T47D (cell line): Measurements from ENCODE around the gene ZBTB6.
A peak's percentile ranks its signal among the peaks of the same experiment; 100 is the strongest.
"Not testable (repeated sequence)": the region's sequence is repeated elsewhere in the genome, so short reads cannot be mapped to it uniquely, and the experiment has no call there.

Source experiments
- DNase-seq, 2 experiments: peaks; one replicate each; pipeline versions ENCODE4 v3.0.0 to v3.0.0-alpha.2; 2011 to 2012; ENCODE audit warnings: low read depth in 1 of 2, low spot score in 1 of 2
- JUND ChIP-seq: IDR thresholded peaks from 2 replicates; pipeline ENCODE4 v1.6.1; 2012; ENCODE audit warnings: low read depth
- in situ Hi-C: cut with HindIII; loops from 2 replicates; pipeline ENCODE4 v1.10.0; 2016; ENCODE audit warnings: low sequenced_read_pairs, low pct_unique_long_range_greater_than_20kb

ZBTB6 gene

DNA sequence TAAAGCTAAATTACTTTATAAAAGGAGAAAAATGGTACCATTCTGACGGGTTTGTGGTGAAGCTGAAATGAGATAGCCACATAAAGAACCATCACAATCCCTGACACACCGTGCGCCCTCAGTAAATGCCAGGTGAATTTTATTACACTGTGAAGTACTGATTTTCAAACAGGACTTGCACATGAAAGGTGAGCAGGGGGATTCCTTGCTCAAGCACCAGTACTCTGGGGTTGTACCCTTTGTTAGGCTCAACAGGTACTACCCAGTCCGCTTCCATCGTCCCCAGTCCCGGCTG, 27.3 kb upstream of the ZBTB6 start:
- no peak for TF ChIP-seq JUND
- in situ Hi-C loops: no loop called here

DNA sequence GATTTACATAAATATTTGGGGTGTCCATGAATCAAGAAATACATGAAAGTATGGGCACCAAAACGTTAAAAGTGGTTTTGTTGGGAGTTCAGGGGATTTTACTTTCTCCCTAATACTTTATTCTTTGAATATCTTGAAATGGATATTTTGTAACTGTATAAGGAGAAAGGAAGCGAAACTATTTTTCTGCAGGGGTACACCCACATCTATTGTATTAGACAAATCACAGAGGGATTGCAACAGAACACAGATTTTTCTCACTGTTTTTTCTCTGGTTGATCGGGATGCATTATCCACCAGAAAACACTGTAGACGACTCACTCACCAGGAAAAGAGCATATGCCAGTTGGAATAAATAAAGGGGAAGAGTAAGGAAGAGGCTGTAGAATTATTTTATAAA, 26.5 kb upstream of the ZBTB6 start:
- DNase-seq: no peak
- TF ChIP-seq JUND: no peak
- in situ Hi-C loops: no loop called here

More for the DNA sequence above, 27.3 kb upstream of the ZBTB6 start:
- DNase-seq: no peak

DNA sequence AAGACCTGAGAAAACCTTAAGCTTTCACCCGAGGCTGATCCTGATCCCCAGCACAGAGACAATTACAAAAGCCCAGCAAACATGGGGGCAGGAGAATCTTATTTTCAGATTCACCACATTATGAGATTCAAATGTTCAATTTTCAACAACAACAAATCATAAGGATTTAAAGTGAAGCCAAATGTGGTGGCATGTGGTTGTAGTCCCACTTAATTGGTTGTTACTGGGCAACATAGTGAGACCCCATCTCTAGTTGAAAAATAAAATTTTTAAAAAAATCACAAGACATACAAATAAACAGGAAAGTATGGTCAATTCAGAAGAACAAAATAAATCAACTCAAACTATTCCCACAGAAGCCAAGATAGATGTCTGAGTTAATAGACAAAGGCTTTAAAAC, 23.8 kb upstream of the ZBTB6 start:
- no peak for DNase-seq
- in situ Hi-C loops: no loop called here
- TF ChIP-seq JUND: no peak

DNA sequence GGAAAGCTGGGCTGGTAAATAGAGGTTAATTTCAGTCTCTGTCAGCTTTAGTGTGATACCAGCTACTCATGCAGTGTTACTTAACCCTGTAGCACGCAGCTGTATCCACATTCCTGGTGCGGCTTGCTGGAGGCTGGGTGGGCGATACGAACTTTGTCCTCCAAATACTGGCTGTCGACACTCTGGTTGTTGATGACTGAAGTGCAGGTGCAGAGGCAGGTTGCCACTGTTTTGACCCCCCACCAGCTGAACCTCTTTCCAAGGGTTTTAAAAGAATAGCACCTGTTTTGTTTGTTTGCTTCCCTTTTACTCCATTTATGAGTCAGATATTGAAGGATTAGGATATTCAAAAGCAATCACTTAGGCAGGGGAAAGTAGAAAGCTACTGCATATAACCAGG, 23.3 kb upstream of the ZBTB6 start:
- no peak for DNase-seq
- no peak for TF ChIP-seq JUND
- in situ Hi-C loops: no loop called here

DNA sequence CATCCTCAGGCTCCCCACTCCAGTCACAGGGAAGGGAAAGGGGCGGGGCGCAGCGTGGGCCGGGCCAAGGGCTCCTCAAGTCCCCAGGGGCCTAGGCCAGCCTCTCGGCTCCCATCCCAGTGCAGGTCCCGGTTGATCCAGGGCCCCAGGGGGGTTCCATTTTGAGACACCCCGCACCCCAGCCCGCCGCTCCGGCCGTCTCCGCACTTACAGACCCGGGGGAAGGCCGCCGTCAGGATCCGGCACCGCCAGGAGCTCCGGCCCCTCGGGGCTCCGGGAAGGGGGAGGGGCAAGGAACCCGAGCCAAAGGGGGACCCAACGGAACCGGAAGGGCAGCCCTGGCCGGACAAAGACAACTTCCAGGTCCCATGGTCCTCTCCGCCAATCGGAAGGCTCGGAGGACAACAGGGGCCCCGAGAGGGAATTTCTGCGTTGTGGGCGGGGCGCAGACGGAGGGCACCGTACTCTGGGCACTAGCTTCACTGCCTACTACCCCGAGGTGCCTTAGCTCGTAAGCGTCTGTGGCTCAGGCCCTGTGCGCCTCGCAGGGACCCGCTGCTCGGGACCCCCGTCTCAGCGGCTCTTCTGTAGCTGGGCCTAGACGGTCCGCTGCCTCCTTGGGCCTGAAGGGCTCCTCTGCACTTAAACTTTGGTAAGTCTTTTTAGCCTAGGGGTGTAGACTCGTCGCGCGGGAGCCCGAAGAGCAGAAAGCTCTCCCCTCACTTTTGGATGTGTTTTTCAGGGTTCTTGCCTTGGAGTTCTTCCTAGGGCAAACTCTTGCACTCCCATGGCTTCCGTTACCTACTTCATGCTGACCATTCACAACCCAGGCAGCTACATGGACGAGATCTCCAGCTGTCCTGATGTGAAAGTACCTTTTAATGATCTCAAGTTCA, 18.4 kb upstream of the ZBTB6 start, which contains the start of gene ZBTB26:
Gene ZBTB26, minus strand, starts transcription at position 287 of the 896 bp plus-strand sequence. CDS start 11,578 bp downstream, outside the sequence.
- TF ChIP-seq JUND: no peak
- peak; percentile 97 to 98 for DNase-seq
- in situ Hi-C loops: no loop called here

DNA sequence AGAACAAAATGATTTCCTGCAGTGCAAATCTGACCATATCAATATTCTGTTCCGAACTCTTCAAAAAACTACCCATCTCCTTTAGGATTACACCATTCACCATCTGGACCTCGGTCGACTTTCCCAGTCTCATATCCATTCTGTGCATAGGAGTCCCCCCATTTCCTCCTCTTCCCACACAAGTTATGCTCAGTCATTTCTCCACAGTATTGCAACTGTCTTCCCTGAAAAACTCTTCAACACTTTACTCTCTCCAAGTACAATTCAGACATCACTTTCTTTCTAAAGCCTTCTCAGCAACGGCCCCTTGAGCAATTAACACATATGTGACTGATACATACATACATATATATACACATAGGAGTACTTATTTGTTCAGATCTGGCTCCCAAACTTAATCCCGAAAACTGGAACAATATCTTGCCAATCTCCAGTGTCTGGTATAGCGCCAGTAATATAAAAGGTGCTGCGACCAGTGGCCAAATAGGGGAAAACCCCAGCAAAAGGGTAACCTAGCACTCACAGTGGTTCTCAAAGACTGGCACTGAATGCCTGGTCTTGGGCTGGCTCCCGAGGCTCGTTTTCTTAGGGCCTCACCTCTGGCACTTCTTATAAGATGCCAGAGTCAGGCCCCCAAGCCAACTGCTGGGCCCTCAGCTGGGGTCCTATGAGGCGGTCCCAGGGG, 17.6 kb upstream of the ZBTB6 start:
- peak in 1 of 2 experiments; percentile 26 for DNase-seq
- TF ChIP-seq JUND: no peak
- in situ Hi-C loops: no loop called here

DNA sequence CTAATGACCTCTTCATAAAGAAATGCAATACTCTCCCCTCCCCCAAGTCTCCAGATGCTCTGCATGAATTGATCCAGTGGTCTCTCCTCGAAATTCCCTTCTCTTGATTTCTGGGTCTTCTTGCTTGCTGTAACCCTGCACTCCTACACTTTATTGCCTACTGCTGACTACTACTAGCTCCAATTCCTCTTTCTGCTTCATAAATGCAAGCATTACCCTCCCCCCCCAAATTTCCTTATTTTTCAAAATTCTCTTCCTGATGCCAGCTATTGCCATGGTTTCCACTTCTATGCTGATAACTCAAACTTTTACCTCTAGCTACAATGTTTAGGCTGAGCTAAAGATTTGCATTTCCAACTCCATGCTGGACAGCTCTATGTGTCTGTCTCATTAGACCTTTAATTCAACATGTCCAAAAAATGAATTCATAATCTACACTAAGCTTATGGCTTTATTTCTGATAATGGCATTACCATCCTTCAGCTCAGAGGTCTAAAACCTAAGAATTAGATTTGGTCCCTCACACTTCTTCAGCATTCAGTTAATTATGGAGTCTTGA, 16.8 kb upstream of the ZBTB6 start:
- in situ Hi-C loops: no loop called here

DNA sequence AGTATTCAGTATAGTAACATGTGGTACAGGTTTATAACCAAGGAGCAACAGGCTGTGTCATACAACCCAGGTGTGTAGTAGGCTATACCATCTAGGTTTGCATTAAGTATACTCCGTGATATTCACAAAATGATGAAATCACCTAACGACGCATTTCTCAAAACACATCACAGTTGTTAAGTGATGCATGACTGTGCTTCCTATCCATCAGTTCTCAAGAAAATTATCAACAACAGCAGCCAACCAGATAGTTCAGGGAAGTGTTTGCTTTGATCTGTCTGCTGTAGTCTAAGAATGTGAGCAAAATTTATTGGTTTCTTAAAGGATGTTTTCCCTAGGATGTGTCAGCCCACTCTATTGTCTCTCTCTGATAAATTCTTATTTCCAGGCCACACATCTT, 10.8 kb upstream of the ZBTB6 start:
- no peak for TF ChIP-seq JUND
- in situ Hi-C loops: no loop called here
- DNase-seq: no peak

More for the DNA sequence above, 16.8 kb upstream of the ZBTB6 start:
- no peak for DNase-seq
- no peak for TF ChIP-seq JUND

DNA sequence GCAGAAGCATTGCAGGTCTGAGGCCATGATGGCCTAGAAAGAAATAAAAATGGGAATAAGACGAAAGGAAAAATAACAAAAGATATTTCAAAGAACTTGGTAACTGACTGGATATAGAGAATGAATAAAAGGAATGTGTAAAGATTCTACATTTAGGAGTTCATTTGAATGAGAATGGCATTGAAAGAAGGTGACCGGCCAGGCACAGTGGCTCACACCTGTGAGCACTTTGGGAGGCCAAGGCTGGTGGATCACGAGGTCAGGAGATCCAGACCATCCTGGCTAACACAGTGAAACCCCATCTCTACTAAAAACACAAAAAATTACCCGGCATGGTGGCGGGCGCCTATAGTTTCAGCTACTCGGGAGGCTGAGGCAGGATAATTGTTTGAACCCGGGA, 9.6 kb upstream of the ZBTB6 start:
- in situ Hi-C loops: no loop called here
- DNase-seq: no peak
- TF ChIP-seq JUND: no peak

DNA sequence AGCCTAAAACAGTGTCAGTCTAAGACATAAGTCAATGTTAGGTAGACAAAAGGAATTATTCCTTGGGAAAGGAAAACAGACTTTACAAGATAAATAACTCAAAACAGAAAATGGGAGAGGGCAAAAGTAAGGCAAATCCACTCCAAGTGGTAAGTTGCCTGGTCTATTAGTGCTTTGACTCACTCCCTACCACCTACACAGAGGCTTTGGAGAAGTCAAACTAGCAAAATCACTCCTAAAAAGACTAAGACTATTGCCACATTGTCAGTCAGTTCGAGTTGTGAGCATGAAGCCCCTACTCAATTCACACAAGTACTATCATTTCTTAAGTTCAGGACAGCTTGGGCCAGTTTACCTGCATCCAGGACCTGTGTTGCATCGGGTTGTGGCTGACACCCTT, 5.2 kb upstream of the ZBTB6 start:
- no peak for DNase-seq
- no peak for TF ChIP-seq JUND
- in situ Hi-C loops: no loop called here

DNA sequence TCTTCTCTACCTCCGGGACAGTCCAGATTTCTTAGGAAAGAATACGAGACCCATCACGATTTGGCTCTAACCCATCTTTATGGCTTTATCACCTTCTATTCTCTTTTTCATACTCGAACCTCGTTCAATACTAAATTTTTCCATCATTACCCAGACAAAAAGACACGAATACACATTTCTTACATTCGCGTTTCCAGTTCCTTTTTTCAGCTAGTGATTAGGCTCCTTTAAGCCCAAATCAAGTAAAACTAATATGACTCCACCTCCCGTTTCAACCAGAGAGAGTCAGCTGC, 506 bp downstream of the ZBTB6 start:
- no peak for TF ChIP-seq JUND
- in situ Hi-C loops: no loop called here
- DNase-seq: no peak

DNA sequence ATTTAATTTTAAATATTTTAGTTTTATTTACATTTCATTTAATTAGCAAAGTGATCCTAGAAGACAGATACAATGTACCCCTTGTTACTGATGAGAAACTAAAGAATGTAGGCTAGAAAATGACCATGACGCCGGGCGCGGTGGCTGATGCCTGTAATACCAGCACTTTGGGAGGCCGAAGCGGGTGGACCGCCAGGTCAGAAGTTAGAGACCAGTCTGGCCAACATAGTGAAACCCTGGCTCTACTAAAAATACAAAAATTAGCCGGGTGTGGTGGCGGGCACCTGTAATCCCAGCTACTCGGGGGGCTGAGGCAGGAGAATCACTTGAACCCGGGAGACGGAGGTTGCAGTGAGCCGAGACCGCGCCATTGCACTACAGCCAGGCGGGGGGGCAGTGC, 7.0 kb downstream of the ZBTB6 start:
- in situ Hi-C loops, DNase-seq: not testable (repeated sequence)
